Pancreas (tissue), 10 donors: ENCODE measurements around the gene ZBTB48. TPM values are rescaled to one million over a fixed set of nuclear protein-coding genes. Genes with fewer than 3 reads are reported as not detected.
"Not testable (repeated sequence)": the region's sequence is repeated elsewhere in the genome, so short reads cannot be mapped to it uniquely, and the experiment has no call there.

ENCODE experiments used
- ATAC-seq, 4 donors: fragments of 200-7000 bp; cut with Tn5 transposase; one replicate each; pipeline versions ENCODE4 v1.8.0 to v1.9.1; 2020; ENCODE audit warnings: mild to moderate bottlenecking in 4 of 4, moderate library complexity in 4 of 4
- DNase-seq, 6 donors: peaks; one replicate each; pipeline ENCODE4 v3.0.0-alpha.2; 2020
- FAIRE-seq: peaks from 2 replicates; lab custom pipeline; 2012; peaks lifted over from hg19 to GRCh38; lab: Jason Lieb, UNC
- H3K27ac ChIP-seq, 4 donors: fragments of 200-600 bp; sonication (generic); 1 replicate in 3 of 4; 2 replicates in 1 of 4; pipeline versions ENCODE4 v1.5.0 to v1.8.0; 2020
- H3K27me3 ChIP-seq, 4 donors: fragments of 200-600 bp; one replicate each; pipeline ENCODE4 v1.8.0; 2021
- H3K36me3 ChIP-seq, 3 donors: fragments of 200-600 bp; sonication (generic) in 1 of 3; one replicate each; pipeline versions ENCODE4 v1.5.0 to v1.8.0; 2020 to 2021
- H3K4me1 ChIP-seq, 3 donors: fragments of 200-600 bp; one replicate each; pipeline ENCODE4 v1.8.0; 2021
- H3K4me3 ChIP-seq, 4 donors: fragments of 200-600 bp; sonication (generic) in 2 of 4; one replicate each; pipeline versions ENCODE4 v1.5.0 to v1.8.0; 2020 to 2021
- H3K9me3 ChIP-seq, 4 donors: fragments of 200-600 bp; one replicate each; pipeline ENCODE4 v1.8.0; 2021
- WGBS, 2 donors: extraction: QIAGEN DNeasy Blood & Tissue Kit; methylation state at CpG; one replicate each; pipeline ENCODE4 v1.1.7; 2013; 5-methylcytosine and 5-hydroxymethylcytosine counted together
- intact Hi-C, 3 donors: fragments of 100-400 bp; cut with DNase I; formaldehyde crosslinking; loops; one replicate each; pipeline versions ENCODE4 v1.11.1 to v1.14.2; 2022
- polyA plus RNA-seq, 2 donors: library from polyadenylated mRNA; stranded (reverse); fragments of 200-250 nt; gene quantifications; one replicate each; pipeline ENCODE4 v1.2.3, GENCODE V29; 2013
- total RNA-seq, 6 donors: library from RNA; stranded (reverse); fragmentation: NEBNext Ultra II Directional in 4 of 6; extraction: Animal tissue kit (Norgen Biotek cat#: 25700) in 4 of 6; gene quantifications; one replicate each; pipeline versions ENCODE4 v1.2.1 to v1.2.4, GENCODE V29; 2021 to 2023
- TF ChIP-seq, protein P1 (sequence below), 4 donors: fragments of 200-600 bp; sonication (generic) in 3 of 4; IDR thresholded peaks; one replicate each; pipeline versions ENCODE4 v1.5.0 to v1.8.0; 2021; ENCODE audit warnings: antibody characterized with exemption in 4 of 4
- donor health status: healthy with polysubstance abuse.
- donor health status: DM: no; HTN: no; CAD: no; lungs with moderate emphysema.
- donor health status: DM: no; HTN: no; CAD: no.
- donor health status: control.
- donor health status: control.
- donor health status: Bipolar disorder and iron deficiency.
- donor health status: DM: yes; HTN: yes; CAD: no.
- donor health status: DM: no; HTN: no; CAD: no.
- donor health status: DM: no; HTN: no; CAD: no.
- donor health status: DM: yes; HTN: yes; CAD: no.

ZBTB48 gene
- total and polyA plus RNA-seq, 8 donors: 15.2 to 143 (median 18.4) TPM

DNA sequence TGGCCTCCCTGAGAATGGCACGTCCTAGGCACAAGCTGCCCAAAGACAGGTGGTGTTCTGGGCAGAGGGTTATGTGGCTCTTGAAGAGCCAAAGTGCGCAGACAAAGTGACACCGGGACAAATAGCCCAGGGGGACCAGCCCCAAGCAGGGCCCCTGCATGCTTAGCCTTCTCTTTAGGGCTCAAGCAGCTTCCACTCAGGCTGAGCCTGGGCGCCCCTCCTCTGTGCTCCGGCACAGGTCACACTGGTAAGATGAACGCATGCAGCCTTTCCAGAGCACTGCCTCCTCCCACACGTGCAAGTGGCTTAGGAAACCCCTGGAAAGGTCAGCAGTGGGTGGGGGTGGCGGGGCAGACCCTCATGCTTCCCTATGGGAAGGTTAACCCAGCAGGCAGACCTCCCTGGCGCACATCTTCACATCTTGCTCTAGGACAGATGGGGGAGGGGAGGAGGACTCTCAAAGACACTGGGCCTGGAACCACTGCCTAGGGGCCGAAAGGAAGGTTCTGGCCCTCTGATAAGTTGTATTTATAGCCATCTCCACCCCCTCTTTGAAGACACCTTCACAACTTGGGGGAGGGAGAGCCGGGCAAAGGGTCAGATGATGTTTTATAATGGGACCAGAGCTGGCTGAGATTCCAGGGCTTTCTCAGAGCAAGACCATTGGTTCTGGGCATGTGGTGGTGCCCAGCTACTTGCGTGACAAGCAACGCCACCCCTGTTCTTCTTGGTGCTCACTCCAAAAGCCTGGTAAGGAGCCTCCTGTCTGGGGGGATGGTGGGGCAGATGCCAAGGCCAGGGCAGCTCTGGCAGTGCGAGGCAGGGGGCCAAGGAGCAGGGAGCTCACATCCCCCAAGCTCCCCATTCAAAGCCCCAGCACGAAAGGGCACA lies 17.3 kb downstream of the ZBTB48 start:
- peaks cover 0 to 33% (median 8%) of the 10 kb centered on the region in 3 donors for H3K4me1 ChIP-seq
- H3K4me3 ChIP-seq: no peak overlapping the region
- no peak overlapping the region for H3K27ac ChIP-seq
- WGBS, 2 donors: 76 to 80% methylated on average over 15 of the region's 15 CpGs
- ATAC-seq (no peak), DNase-seq (no peak), FAIRE-seq (no peak)
- H3K27me3 ChIP-seq: no peaks in the 10 kb centered on the region
- TF ChIP-seq, protein P1, sequence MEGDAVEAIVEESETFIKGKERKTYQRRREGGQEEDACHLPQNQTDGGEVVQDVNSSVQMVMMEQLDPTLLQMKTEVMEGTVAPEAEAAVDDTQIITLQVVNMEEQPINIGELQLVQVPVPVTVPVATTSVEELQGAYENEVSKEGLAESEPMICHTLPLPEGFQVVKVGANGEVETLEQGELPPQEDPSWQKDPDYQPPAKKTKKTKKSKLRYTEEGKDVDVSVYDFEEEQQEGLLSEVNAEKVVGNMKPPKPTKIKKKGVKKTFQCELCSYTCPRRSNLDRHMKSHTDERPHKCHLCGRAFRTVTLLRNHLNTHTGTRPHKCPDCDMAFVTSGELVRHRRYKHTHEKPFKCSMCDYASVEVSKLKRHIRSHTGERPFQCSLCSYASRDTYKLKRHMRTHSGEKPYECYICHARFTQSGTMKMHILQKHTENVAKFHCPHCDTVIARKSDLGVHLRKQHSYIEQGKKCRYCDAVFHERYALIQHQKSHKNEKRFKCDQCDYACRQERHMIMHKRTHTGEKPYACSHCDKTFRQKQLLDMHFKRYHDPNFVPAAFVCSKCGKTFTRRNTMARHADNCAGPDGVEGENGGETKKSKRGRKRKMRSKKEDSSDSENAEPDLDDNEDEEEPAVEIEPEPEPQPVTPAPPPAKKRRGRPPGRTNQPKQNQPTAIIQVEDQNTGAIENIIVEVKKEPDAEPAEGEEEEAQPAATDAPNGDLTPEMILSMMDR (IDR thresholded peaks at IDR 0.05): no peak
- no peaks in the 10 kb centered on the region for H3K9me3 ChIP-seq
- intact Hi-C loops: loop anchor here in 1 of 3 donors (10.0 kb wide), 1 partner anchor 62 kb away; no protein-coding TSS in a partner anchor
- peaks cover 6 to 63% (median 44%) of the 10 kb centered on the region in 3 donors for H3K36me3 ChIP-seq

DNA sequence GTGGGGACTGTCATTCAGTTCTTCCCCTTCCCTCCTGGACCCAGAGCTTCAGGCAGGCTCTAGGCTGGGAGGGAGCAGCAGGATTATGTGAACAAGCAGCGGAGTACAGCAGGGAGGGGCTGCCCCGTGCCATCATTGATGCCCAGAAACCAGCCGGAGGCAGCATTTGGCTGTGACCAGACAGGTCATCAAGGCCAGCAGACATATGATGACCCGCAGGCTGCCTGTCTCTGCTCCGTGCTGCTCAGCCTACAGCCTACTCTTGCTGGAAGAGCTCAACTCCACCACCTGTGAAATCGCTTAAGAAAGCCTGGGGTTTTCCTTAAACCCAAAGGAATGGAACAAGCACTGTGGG lies 18.0 kb downstream of the ZBTB48 start:
- TF ChIP-seq, protein P1 (IDR thresholded peaks at IDR 0.05): no peak
- Histone ChIP-seq H3K4me3 (no peak overlapping the region), H3K4me1 (peaks cover 0 to 33% (median 8%) of the 10 kb centered on the region in 3 donors), H3K9me3 (no peaks in the 10 kb centered on the region), H3K27ac (no peak overlapping the region), H3K27me3 (no peaks in the 10 kb centered on the region), H3K36me3 (peaks cover 6 to 57% (median 39%) of the 10 kb centered on the region in 3 donors)
- WGBS, 2 donors: 77 to 79% methylated on average over 6 of the region's 6 CpGs
- FAIRE-seq: no peak
- no peak for ATAC-seq
- no peak for DNase-seq
- intact Hi-C loops: loop anchor here in 1 of 3 donors (10.0 kb wide), 1 partner anchor 63 kb away; no protein-coding TSS in a partner anchor

DNA sequence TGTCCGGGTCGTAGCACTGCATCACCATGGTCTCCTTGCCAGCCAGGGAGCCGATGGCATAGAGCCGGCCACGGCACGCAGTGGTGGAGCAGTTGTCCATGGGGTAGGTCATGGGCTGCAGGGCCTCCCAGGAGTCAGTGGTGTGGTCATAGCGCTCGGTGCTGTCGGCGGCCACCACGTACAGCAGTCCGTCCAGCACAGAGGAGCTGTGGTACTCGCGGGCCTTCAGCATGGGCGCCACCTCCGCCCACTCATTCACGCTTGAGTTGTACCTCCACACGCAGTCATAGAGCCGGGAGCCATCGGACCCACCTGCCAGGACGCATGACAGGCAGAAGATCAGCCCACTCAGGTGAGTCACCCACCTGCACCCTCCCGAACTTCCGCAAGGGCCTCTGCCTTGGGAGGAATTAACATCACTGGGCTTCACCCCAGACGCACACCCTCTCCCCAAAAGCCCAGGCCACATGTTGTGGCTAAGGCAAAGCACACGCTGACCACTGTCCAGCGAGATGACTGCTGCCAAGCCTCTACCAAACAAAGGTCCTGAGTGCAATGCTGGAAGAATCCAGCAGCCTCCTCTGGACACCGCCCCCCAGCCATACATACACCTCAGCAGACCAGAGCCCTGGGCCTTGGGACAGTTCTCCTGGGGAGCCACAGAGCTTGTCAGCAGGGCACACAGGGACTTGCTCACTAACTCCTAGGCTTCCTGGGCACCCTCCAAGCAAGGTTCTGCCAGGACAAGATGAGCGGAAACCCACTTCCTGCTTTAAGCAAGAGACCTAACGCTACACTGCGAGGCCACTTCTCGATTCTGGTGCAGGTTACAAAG lies 19.6 kb downstream of the ZBTB48 start:
- TF ChIP-seq, protein P1 (IDR thresholded peaks at IDR 0.05): no peak
- Histone ChIP-seq H3K4me3 (peak overlapping the region in 3 of 4 donors; percentile 63 to 95 (median 83)), H3K36me3 (peaks cover 0 to 42% (median 26%) of the 10 kb centered on the region in 3 donors), H3K27ac (peak overlapping the region in 1 of 4 donors; percentile 94), H3K4me1 (peaks cover 8 to 40% (median 8%) of the 10 kb centered on the region in 3 donors), H3K9me3 (no peaks in the 10 kb centered on the region), H3K27me3 (no peaks in the 10 kb centered on the region)
- ATAC-seq: no peak
- intact Hi-C loops: loop anchor here in 1 of 3 donors (10.0 kb wide), 1 partner anchor 65 kb away; no protein-coding TSS in a partner anchor
- FAIRE-seq: no peak
- WGBS, 2 donors: 50 to 62% methylated on average over 31 of the region's 31 CpGs
- DNase-seq: peak in 2 of 6 donors; percentile 37 to 79

DNA sequence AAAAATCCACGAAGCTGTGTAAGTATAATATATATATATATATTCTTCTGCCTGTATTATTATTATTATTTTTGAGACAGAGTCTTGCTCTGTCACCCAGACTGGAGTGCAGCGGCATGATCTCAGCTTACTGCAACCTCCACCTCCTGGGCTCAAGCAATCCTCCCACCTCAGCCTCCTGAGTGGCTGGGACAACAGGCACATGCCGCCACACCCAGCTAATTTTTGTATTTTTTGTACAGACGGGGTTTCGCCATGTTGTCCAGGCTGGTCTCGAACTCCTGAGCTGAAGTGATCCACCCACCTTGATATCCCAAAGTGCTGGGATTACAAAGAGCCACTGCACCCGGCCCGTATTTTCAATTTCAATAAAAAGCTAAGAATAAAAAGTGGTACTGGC lies 20.2 kb downstream of the ZBTB48 start:
- not testable (repeated sequence) for H3K9me3 ChIP-seq, FAIRE-seq, ATAC-seq, H3K27me3 ChIP-seq, DNase-seq
- intact Hi-C loops: loop anchor here in 1 of 3 donors (10.0 kb wide), 1 partner anchor 65 kb away; no protein-coding TSS in a partner anchor
- peaks cover 8 to 45% (median 8%) of the 10 kb centered on the region in 3 donors for H3K4me1 ChIP-seq
- peaks cover 0 to 37% (median 19%) of the 10 kb centered on the region in 3 donors for H3K36me3 ChIP-seq
- peak overlapping the region in 2 of 4 donors; percentile 94 to 98 for H3K27ac ChIP-seq
- peak overlapping the region; percentile 63 to 95 (median 88) for H3K4me3 ChIP-seq
- WGBS, 2 donors: 37 to 41% methylated on average over 8 of the region's 8 CpGs
